HL-60 (cell line): Measurements from ENCODE around the gene KRT14.

ENCODE experiments used
- GABPA ChIP-seq: IDR thresholded peaks from 2 replicates; pipeline ENCODE4 v1.6.1; 2012; ENCODE audit warnings: low read depth
- POLR2AphosphoS5 ChIP-seq: IDR thresholded peaks from 2 replicates; pipeline ENCODE4 v1.6.1; 2012; ENCODE audit warnings: low read depth
- SPI1 ChIP-seq: IDR thresholded peaks from 2 replicates; pipeline ENCODE4 v1.6.1; 2012; ENCODE audit warnings: low read depth, mild to moderate bottlenecking, borderline replicate concordance
- TF ChIP-seq, protein P1 (sequence below): IDR thresholded peaks from one replicate; pipeline ENCODE4 v1.5.1; 2011; ENCODE audit warnings: low read length, control low read depth, inconsistent platforms; ENCODE audit not compliant: insufficient read depth
- TF ChIP-seq, protein P2 (sequence below): IDR thresholded peaks from 2 replicates; pipeline ENCODE4 v1.6.1; 2012; ENCODE audit warnings: low read depth; ENCODE audit not compliant: insufficient replicate concordance

DNA sequence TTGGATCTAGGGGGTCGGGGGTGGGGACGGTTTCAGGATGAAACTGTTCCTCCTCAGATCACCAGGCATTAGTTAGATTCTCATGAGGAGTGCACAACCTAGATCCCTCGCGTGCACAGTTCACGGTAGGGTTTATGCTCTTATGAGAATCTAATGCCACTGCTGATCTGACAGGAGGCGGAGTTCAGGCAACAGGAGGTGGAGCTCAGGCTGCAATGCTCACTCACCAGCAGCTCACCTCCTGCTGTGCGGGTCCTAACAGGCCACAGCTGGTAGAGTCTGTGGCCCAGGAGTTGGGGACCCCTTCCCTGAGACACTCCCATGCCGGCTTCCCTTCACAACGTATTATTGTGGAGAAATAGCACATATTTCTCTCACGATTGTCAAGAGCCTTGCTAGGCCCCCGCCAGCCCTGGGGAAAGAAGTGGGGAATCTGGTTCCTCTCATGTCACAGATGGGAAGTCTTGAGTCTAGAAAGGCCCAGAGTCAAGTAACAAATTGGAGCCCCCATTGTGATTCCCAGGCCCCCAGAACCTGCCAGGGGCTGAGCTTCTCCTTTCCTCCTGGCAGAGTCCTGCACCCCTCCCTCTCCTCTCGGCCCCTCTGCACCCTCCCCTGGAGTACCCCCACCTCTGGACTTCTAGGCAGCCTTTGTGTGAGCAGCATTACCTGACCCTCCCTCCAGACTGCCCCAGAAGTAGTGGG, 6.1 kb upstream of the KRT14 start:
- TF ChIP-seq, protein P1, sequence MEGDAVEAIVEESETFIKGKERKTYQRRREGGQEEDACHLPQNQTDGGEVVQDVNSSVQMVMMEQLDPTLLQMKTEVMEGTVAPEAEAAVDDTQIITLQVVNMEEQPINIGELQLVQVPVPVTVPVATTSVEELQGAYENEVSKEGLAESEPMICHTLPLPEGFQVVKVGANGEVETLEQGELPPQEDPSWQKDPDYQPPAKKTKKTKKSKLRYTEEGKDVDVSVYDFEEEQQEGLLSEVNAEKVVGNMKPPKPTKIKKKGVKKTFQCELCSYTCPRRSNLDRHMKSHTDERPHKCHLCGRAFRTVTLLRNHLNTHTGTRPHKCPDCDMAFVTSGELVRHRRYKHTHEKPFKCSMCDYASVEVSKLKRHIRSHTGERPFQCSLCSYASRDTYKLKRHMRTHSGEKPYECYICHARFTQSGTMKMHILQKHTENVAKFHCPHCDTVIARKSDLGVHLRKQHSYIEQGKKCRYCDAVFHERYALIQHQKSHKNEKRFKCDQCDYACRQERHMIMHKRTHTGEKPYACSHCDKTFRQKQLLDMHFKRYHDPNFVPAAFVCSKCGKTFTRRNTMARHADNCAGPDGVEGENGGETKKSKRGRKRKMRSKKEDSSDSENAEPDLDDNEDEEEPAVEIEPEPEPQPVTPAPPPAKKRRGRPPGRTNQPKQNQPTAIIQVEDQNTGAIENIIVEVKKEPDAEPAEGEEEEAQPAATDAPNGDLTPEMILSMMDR, result no peak
- TF ChIP-seq, protein P2, sequence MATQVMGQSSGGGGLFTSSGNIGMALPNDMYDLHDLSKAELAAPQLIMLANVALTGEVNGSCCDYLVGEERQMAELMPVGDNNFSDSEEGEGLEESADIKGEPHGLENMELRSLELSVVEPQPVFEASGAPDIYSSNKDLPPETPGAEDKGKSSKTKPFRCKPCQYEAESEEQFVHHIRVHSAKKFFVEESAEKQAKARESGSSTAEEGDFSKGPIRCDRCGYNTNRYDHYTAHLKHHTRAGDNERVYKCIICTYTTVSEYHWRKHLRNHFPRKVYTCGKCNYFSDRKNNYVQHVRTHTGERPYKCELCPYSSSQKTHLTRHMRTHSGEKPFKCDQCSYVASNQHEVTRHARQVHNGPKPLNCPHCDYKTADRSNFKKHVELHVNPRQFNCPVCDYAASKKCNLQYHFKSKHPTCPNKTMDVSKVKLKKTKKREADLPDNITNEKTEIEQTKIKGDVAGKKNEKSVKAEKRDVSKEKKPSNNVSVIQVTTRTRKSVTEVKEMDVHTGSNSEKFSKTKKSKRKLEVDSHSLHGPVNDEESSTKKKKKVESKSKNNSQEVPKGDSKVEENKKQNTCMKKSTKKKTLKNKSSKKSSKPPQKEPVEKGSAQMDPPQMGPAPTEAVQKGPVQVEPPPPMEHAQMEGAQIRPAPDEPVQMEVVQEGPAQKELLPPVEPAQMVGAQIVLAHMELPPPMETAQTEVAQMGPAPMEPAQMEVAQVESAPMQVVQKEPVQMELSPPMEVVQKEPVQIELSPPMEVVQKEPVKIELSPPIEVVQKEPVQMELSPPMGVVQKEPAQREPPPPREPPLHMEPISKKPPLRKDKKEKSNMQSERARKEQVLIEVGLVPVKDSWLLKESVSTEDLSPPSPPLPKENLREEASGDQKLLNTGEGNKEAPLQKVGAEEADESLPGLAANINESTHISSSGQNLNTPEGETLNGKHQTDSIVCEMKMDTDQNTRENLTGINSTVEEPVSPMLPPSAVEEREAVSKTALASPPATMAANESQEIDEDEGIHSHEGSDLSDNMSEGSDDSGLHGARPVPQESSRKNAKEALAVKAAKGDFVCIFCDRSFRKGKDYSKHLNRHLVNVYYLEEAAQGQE, result no peak
- TF ChIP-seq SPI1 (no peak), POLR2AphosphoS5 (no peak), GABPA (no peak)
